ENCODE measurements around the gene WNK1.
A peak's percentile ranks its signal among the peaks of the same experiment; 100 is the strongest.

WNK1 gene

GRCh38 chr12:793711-794110, 41.3 kb downstream of the WNK1 start (continued):
- TF ChIP-seq ZNF223 (tag by site-specific recombination; IDR thresholded peaks at IDR 0.05) = no peak
- no peak for TF ChIP-seq MEIS1 (CRISPR knock-in tag; IDR thresholded peaks at IDR 0.05; ENCODE audit: borderline replicate concordance)
- no peak for TF ChIP-seq ZSCAN5A (tag by site-specific recombination; IDR thresholded peaks at IDR 0.05)
- TF ChIP-seq ZNF202 (tag by site-specific recombination; IDR thresholded peaks at IDR 0.05; ENCODE audit: borderline replicate concordance) = no peak
- no peak for TF ChIP-seq ZNF335 (tag by site-specific recombination; conservative IDR thresholded peaks at IDR 0.05)
- no peak for TF ChIP-seq AEBP2 (tag by site-specific recombination; IDR thresholded peaks at IDR 0.05; ENCODE audit: borderline replicate concordance)

GRCh38 chr12:795305-795704, 42.9 kb downstream of the WNK1 start:
- Histone ChIP-seq H3K4me3 (ENCODE audit: low read depth, low read length) (no peak overlapping the region), H3K36me3 (ENCODE audit: control insufficient read depth in 2 of 2, insufficient read depth in 1 of 2, low read length in 2 of 2) (peaks cover 0 to 5% of the 10 kb centered on the region in 2 experiments; a peak in 1 of 3 replicates), H3K27ac (ENCODE audit: extremely low read depth, low read depth, low read length) (peak overlapping the region; percentile 25; the same call in 1 of the 2 replicates), H3K9me3 (ENCODE audit: control insufficient read depth, insufficient read depth, low read depth, low read length) (no peaks in the 10 kb centered on the region), H3K4me1 (ENCODE audit: control insufficient read depth, insufficient read depth, low read length) (peaks cover 29% of the 10 kb centered on the region)
- ChIA-PET POLR2A (no interaction called here), CTCF (interaction anchor here (0.6 to 1.1 kb wide), 2 partner anchors 19 to 43 kb away, joined by 3 read pairs; no protein-coding TSS in a partner anchor)
- TF ChIP-seq ZEB2 (tag by site-specific recombination; IDR thresholded peaks at IDR 0.05) (0 out of 2 replicates have a peak, but pooled peaks have one; percentile 24), ZNF48 (tag by site-specific recombination; IDR thresholded peaks at IDR 0.05) (no peak), ZFP41 (tag by site-specific recombination; IDR thresholded peaks at IDR 0.05; ENCODE audit: borderline replicate concordance) (no peak), BCL6B (tag by site-specific recombination; IDR thresholded peaks at IDR 0.05) (peak; percentile 89), ZBTB17 (tag by site-specific recombination; IDR thresholded peaks at IDR 0.05) (no peak), ZNF558 (tag by site-specific recombination; IDR thresholded peaks at IDR 0.05) (0 out of 2 replicates have a peak, but pooled peaks have one; percentile 37), PATZ1 (tag by site-specific recombination; IDR thresholded peaks at IDR 0.05) (0 out of 2 replicates have a peak, but pooled peaks have one; percentile 11)

GRCh38 chr12:800401-800800, 48.0 kb downstream of the WNK1 start:
- no peak for TF ChIP-seq YY1 (tag by site-specific recombination; IDR thresholded peaks at IDR 0.05)
- no peak for TF ChIP-seq EGR2 (tag by site-specific recombination; IDR thresholded peaks at IDR 0.05; ENCODE audit: low read depth)
- TF ChIP-seq ZNF148 (tag by site-specific recombination; IDR thresholded peaks at IDR 0.05; ENCODE audit: borderline replicate concordance) = no peak
- TF ChIP-seq PRDM6 (tag by site-specific recombination; IDR thresholded peaks at IDR 0.05) = peak; percentile 13; the same call in 1 of the 2 replicates
- TF ChIP-seq ZNF114 (tag by site-specific recombination; IDR thresholded peaks at IDR 0.05) = no peak
- ChIA-PET CTCF (interaction anchor here (1.3 to 2.0 kb wide), 3 partner anchors 17 to 46 kb away, joined by 4 to 5 read pairs (median 4); no protein-coding TSS in a partner anchor), POLR2A (interaction anchor here (1.6 kb wide), 1 partner anchor 49 kb away, joined by 3 read pairs; no protein-coding TSS in a partner anchor)
- Histone ChIP-seq H3K4me1 (ENCODE audit: control insufficient read depth, insufficient read depth, low read length) (peaks cover 37% of the 10 kb centered on the region), H3K4me3 (ENCODE audit: low read depth, low read length) (no peak overlapping the region), H3K27ac (ENCODE audit: extremely low read depth, low read depth, low read length) (no peak overlapping the region), H3K36me3 (ENCODE audit: control insufficient read depth in 2 of 2, insufficient read depth in 1 of 2, low read length in 2 of 2) (peaks cover 0 to 5% of the 10 kb centered on the region in 2 experiments; a peak in 1 of 3 replicates), H3K9me3 (ENCODE audit: control insufficient read depth, insufficient read depth, low read depth, low read length) (no peaks in the 10 kb centered on the region)

All from HEK293 (cell line).